Fibroblast of mammary gland (primary cell): ENCODE results near the gene KATNB1.
A peak's percentile ranks its signal among the peaks of the same experiment; 100 is the strongest.
"Not testable (repeated sequence)": the region's sequence is repeated elsewhere in the genome, so short reads cannot be mapped to it uniquely, and the experiment has no call there.

Experiments used
- DNase-seq: peaks from one replicate; pipeline ENCODE4 v3.0.0-alpha.2; 2010; ENCODE audit warnings: low read depth
- H3K4me3 ChIP-seq: 2 replicates; pipeline ENCODE4 v1.5.1; 2011; ENCODE audit warnings: low read depth, mild to moderate bottlenecking, low read length, moderate library complexity; ENCODE audit not compliant: control insufficient read depth
- CTCF ChIP-seq: conservative IDR thresholded peaks from 2 replicates; pipeline ENCODE4 v1.5.1; 2011; ENCODE audit warnings: low read depth, low read length, inconsistent platforms; ENCODE audit not compliant: control insufficient read depth, insufficient read depth

Gene KATNB1

GRCh38 chr16:57771141-57771785, 35.7 kb downstream of the KATNB1 start:
- H3K4me3 ChIP-seq: no peak overlapping the region
- TF ChIP-seq CTCF: no peak
- no peak for DNase-seq

GRCh38 chr16:57773019-57773418, 37.4 kb downstream of the KATNB1 start:
- TF ChIP-seq CTCF: no peak
- DNase-seq: no peak
- no peak overlapping the region for H3K4me3 ChIP-seq

GRCh38 chr16:57773655-57774295, 38.2 kb downstream of the KATNB1 start:
- peak; percentile 15 for DNase-seq
- TF ChIP-seq CTCF: no peak
- no peak overlapping the region for H3K4me3 ChIP-seq

GRCh38 chr16:57774705-57775285, 39.2 kb downstream of the KATNB1 start:
- no peak for DNase-seq
- no peak for TF ChIP-seq CTCF
- H3K4me3 ChIP-seq: no peak overlapping the region

GRCh38 chr16:57775661-57776469, 40.3 kb downstream of the KATNB1 start:
- DNase-seq: no peak
- no peak for TF ChIP-seq CTCF
- H3K4me3 ChIP-seq: no peak overlapping the region

GRCh38 chr16:57778658-57779057, 43.1 kb downstream of the KATNB1 start:
- no peak for DNase-seq
- no peak for TF ChIP-seq CTCF
- H3K4me3 ChIP-seq: no peak overlapping the region

GRCh38 chr16:57779836-57780235, 44.3 kb downstream of the KATNB1 start:
- H3K4me3 ChIP-seq: not testable (repeated sequence)

More at GRCh38 chr16:57779836-57780235, 44.3 kb downstream of the KATNB1 start:
- not testable (repeated sequence) for DNase-seq
